GM23338 (cell line): ENCODE data around the gene PHACTR1. TPM values are rescaled to one million over a fixed set of nuclear protein-coding genes. Genes with fewer than 3 reads are reported as not detected.

Experiments
- ATAC-seq: fragments of 200-7000 bp; cut with Tn5 transposase; 3 replicates; pipeline ENCODE4 v1.9.1; 2020
- DNase-seq: peaks from one replicate; pipeline ENCODE4 v3.0.0-alpha.2; 2015; ENCODE audit warnings: low spot score
- H2AFZ ChIP-seq: fragments of 200-600 bp; sonication (generic); 2 replicates; pipeline ENCODE4 v1.8.0; 2016; ENCODE audit warnings: antibody characterized with exemption, mild to moderate bottlenecking, moderate library complexity
- H3F3A ChIP-seq: fragments of 200-600 bp; sonication (generic); replicated peaks from 2 replicates; pipeline ENCODE4 v1.8.0; 2017; ENCODE audit warnings: antibody characterized with exemption, mixed run types, low read depth
- H3K27ac ChIP-seq: fragments of 200-600 bp; sonication (generic); 2 replicates; pipeline ENCODE4 v1.6.1; 2016; ENCODE audit warnings: low read depth
- H3K27me3 ChIP-seq: fragments of 200-600 bp; sonication (generic); 2 replicates; pipeline ENCODE4 v1.8.0; 2016; ENCODE audit warnings: mild to moderate bottlenecking, mixed run types, moderate library complexity; ENCODE audit not compliant: insufficient read depth
- H3K36me3 ChIP-seq: fragments of 200-600 bp; sonication (generic); 2 replicates; pipeline ENCODE4 v1.8.0; 2016; ENCODE audit warnings: mild to moderate bottlenecking; ENCODE audit not compliant: insufficient read depth
- H3K4me1 ChIP-seq: fragments of 200-600 bp; sonication (generic); 2 replicates; pipeline ENCODE4 v1.8.0; 2016; ENCODE audit warnings: mild to moderate bottlenecking, moderate library complexity; ENCODE audit not compliant: insufficient read depth
- H3K4me2 ChIP-seq: fragments of 200-600 bp; sonication (generic); 2 replicates; pipeline ENCODE4 v1.7.1; 2017; ENCODE audit warnings: mixed run types
- H3K4me3 ChIP-seq: fragments of 200-600 bp; sonication (generic); 2 replicates; pipeline ENCODE4 v1.6.1; 2016; ENCODE audit warnings: mixed run types
- H3K79me2 ChIP-seq: fragments of 200-600 bp; sonication (generic); replicated peaks from 2 replicates; pipeline ENCODE4 v1.8.0; 2017; ENCODE audit warnings: mild to moderate bottlenecking; ENCODE audit not compliant: insufficient read depth
- H3K9me2 ChIP-seq: fragments of 200-600 bp; sonication (generic); 2 replicates; pipeline ENCODE4 v1.8.0; 2017; ENCODE audit not compliant: insufficient read depth
- H4K20me1 ChIP-seq: fragments of 200-600 bp; sonication (generic); replicated peaks from 2 replicates; pipeline ENCODE4 v1.8.0; 2017; ENCODE audit warnings: mild to moderate bottlenecking; ENCODE audit not compliant: insufficient read depth
- H3K27ac Mint-ChIP-seq: 2 replicates; pipeline ENCODE4 v1.8.0; 2020; ENCODE audit warnings: inconsistent platforms, mild to moderate bottlenecking, moderate library complexity, mixed read lengths
- H3K27me3 Mint-ChIP-seq: 3 replicates; pipeline ENCODE4 v1.8.0; 2022; ENCODE audit warnings: low read depth, mild to moderate bottlenecking, moderate library complexity, mixed read lengths, inconsistent platforms; ENCODE audit not compliant: insufficient read depth, poor library complexity
- H3K36me3 Mint-ChIP-seq: 3 replicates; pipeline ENCODE4 v1.8.0; 2021; ENCODE audit warnings: low read depth, mild to moderate bottlenecking, inconsistent platforms, moderate library complexity, mixed read lengths
- H3K4me1 Mint-ChIP-seq: 3 replicates; pipeline ENCODE4 v1.8.0; 2020; ENCODE audit warnings: mild to moderate bottlenecking, inconsistent platforms, mixed read lengths
- H3K4me3 Mint-ChIP-seq: 3 replicates; pipeline ENCODE4 v1.8.0; 2021; ENCODE audit warnings: moderate library complexity, mild to moderate bottlenecking, inconsistent platforms, mixed read lengths
- H3K9me3 Mint-ChIP-seq: 3 replicates; pipeline ENCODE4 v1.8.0; 2020; ENCODE audit warnings: moderate library complexity, mild to moderate bottlenecking, inconsistent platforms, mixed read lengths
- CREB1 ChIP-seq: fragments of 250-450 bp; sonication (Bioruptor Pico); IDR thresholded peaks from 2 replicates; pipeline ENCODE4 v1.5.0; 2020; ENCODE audit warnings: low read depth, mild to moderate bottlenecking, moderate library complexity
- CTCF ChIP-seq, 2 experiments: fragments of 200-600 bp in 1 of 2; sonication (generic) in 1 of 2; conservative IDR thresholded peaks; 2 replicates each; pipeline versions ENCODE4 v1.5.1 to v1.6.1; 2016 to 2017; ENCODE audit warnings: antibody characterized with exemption in 2 of 2, low read depth in 2 of 2, mild to moderate bottlenecking in 2 of 2, moderate library complexity in 1 of 2
- EZH2 ChIP-seq: fragments of 200-600 bp; sonication (generic); IDR thresholded peaks from one replicate; pipeline ENCODE4 v1.8.0; 2017; ENCODE audit warnings: antibody characterized with exemption, mild to moderate bottlenecking, low read depth; ENCODE audit not compliant: unreplicated experiment
- EZH2phosphoT487 ChIP-seq: fragments of 200-600 bp; sonication (generic); IDR thresholded peaks from one replicate; pipeline ENCODE4 v1.8.1; 2018; ENCODE audit warnings: antibody characterized with exemption; ENCODE audit not compliant: unreplicated experiment
- JUNB ChIP-seq: IDR thresholded peaks from one replicate; pipeline ENCODE4 v1.6.1; 2016; ENCODE audit warnings: antibody characterized with exemption; ENCODE audit not compliant: unreplicated experiment
- NANOG ChIP-seq: IDR thresholded peaks from 2 replicates; pipeline ENCODE4 v1.6.1; 2016; ENCODE audit warnings: antibody characterized with exemption, borderline replicate concordance
- POLR2AphosphoS5 ChIP-seq: IDR thresholded peaks from 2 replicates; pipeline ENCODE4 v1.6.1; 2016; ENCODE audit warnings: antibody characterized with exemption, low read depth
- STAT1 ChIP-seq: IDR thresholded peaks from one replicate; pipeline ENCODE4 v1.6.1; 2016; ENCODE audit warnings: antibody characterized with exemption; ENCODE audit not compliant: unreplicated experiment
- ZNF331 ChIP-seq: fragments of 250-450 bp; sonication (Bioruptor Pico); IDR thresholded peaks from 2 replicates; pipeline ENCODE4 v1.5.0; 2020; ENCODE audit warnings: low read depth, mild to moderate bottlenecking, moderate library complexity
- ZNF462 ChIP-seq: fragments of 250-450 bp; sonication (Bioruptor Pico); IDR thresholded peaks from 2 replicates; pipeline ENCODE4 v1.5.0; 2020; ENCODE audit warnings: mild to moderate bottlenecking, moderate library complexity
- polyA plus RNA-seq: library from polyadenylated mRNA; unstranded; fragments of >200 nt; fragmentation: Nextera tagmentation; extraction: Ambion mirVana; gene quantifications from 2 replicates; pipeline ENCODE4 v1.2.1, GENCODE V29; 2016
- total RNA-seq: library from RNA; depleted of rRNA; stranded (reverse); fragments of >200 nt; shearing (Covaris generic); gene quantifications from 2 replicates; pipeline ENCODE4 v1.2.3, GENCODE V29; 2014

The PHACTR1 gene
- total and polyA plus RNA-seq, 2 experiments from 2014 or later: 5.9 to 19.3 TPM

GRCh38 chr6:12991435-12991834, 274.9 kb downstream of the PHACTR1 start (continued):
- TF ChIP-seq POLR2AphosphoS5 (no peak), EZH2phosphoT487 (no peak), NANOG (no peak), ZNF331 (CRISPR knock-in tag) (no peak)

- no peak overlapping the region for H2AFZ ChIP-seq
- DNase-seq (peak; percentile 73), ATAC-seq (peak; percentile 90)
- Mint-ChIP-seq H3K27me3 (no peaks in the 10 kb centered on the region), H3K4me3 (no peak overlapping the region), H3K9me3 (peaks cover 13% of the 10 kb centered on the region), H3K36me3 (peaks cover 11% of the 10 kb centered on the region; the same call in 2 of the 3 replicates), H3K27ac (peak overlapping the region; percentile 84), H3K4me1 (peaks cover 19% of the 10 kb centered on the region)
- peak overlapping the region; percentile 55 for H3K4me2 ChIP-seq
- no peaks in the 10 kb centered on the region for H3K27me3 ChIP-seq
- no peak overlapping the region for H3K4me3 ChIP-seq
- TF ChIP-seq POLR2AphosphoS5 (no peak), NANOG (no peak), STAT1 (no peak), ZNF331 (CRISPR knock-in tag) (no peak)
- H3K4me1 ChIP-seq: peaks cover 14% of the 10 kb centered on the region
- no peaks in the 10 kb centered on the region for H3K79me2 ChIP-seq
- H3F3A ChIP-seq: no peaks in the 10 kb centered on the region
- H3K9me2 ChIP-seq: no peaks in the 10 kb centered on the region
- H3K36me3 ChIP-seq: peaks cover 6% of the 10 kb centered on the region; the same call in 1 of the 2 replicates
- H4K20me1 ChIP-seq: no peaks in the 10 kb centered on the region
- H3K27ac ChIP-seq: peak overlapping the region; percentile 56
Measured at GRCh38 chr6:12992770-12993169, 276.2 kb downstream of the PHACTR1 start.

- no peak overlapping the region for H3K4me3 ChIP-seq
- peak overlapping the region; percentile 49 for H3K4me2 ChIP-seq
- peaks cover under 1% of the 10 kb centered on the region for H3K27me3 Mint-ChIP-seq
- H3K4me3 Mint-ChIP-seq: no peak overlapping the region; the same call in 2 of the 3 replicates
- H3K27ac ChIP-seq: peak overlapping the region; percentile 56
- peaks cover 13% of the 10 kb centered on the region for H3K9me3 Mint-ChIP-seq
- peaks cover 14% of the 10 kb centered on the region for H3K4me1 ChIP-seq
- H3K27ac Mint-ChIP-seq: peak overlapping the region; percentile 59
- H3K27me3 ChIP-seq: no peaks in the 10 kb centered on the region
- DNase-seq: no peak
- no peak overlapping the region for H2AFZ ChIP-seq
- peaks cover 6% of the 10 kb centered on the region; the same call in 1 of the 2 replicates for H3K36me3 ChIP-seq
- H3K79me2 ChIP-seq: no peaks in the 10 kb centered on the region
- peaks cover 19% of the 10 kb centered on the region for H3K4me1 Mint-ChIP-seq
- no peaks in the 10 kb centered on the region for H3F3A ChIP-seq
- peak; percentile 33 for ATAC-seq
- H3K9me2 ChIP-seq: no peaks in the 10 kb centered on the region
- no peaks in the 10 kb centered on the region for H4K20me1 ChIP-seq
- H3K36me3 Mint-ChIP-seq: peaks cover 11% of the 10 kb centered on the region; the same call in 2 of the 3 replicates
- TF ChIP-seq JUNB: no peak
- no peak for TF ChIP-seq ZNF331 (CRISPR knock-in tag)
- TF ChIP-seq EZH2: no peak
- no peak for TF ChIP-seq ZNF462 (CRISPR knock-in tag)
- no peak for TF ChIP-seq CREB1 (CRISPR knock-in tag)
- TF ChIP-seq NANOG: no peak
- TF ChIP-seq STAT1: no peak
- no peak for TF ChIP-seq CTCF (conservative IDR thresholded peaks at IDR 0.05; ENCODE audit: low read depth in 2 of 2)
Measured at GRCh38 chr6:12993283-12993898, 276.8 kb downstream of the PHACTR1 start.
